ENCODE measurements around the gene CLOCK.
A peak's percentile ranks its signal among the peaks of the same experiment; 100 is the strongest.
"Not testable (repeated sequence)": the region's sequence is repeated elsewhere in the genome, so short reads cannot be mapped to it uniquely, and the experiment has no call there.

The CLOCK gene, protein sequence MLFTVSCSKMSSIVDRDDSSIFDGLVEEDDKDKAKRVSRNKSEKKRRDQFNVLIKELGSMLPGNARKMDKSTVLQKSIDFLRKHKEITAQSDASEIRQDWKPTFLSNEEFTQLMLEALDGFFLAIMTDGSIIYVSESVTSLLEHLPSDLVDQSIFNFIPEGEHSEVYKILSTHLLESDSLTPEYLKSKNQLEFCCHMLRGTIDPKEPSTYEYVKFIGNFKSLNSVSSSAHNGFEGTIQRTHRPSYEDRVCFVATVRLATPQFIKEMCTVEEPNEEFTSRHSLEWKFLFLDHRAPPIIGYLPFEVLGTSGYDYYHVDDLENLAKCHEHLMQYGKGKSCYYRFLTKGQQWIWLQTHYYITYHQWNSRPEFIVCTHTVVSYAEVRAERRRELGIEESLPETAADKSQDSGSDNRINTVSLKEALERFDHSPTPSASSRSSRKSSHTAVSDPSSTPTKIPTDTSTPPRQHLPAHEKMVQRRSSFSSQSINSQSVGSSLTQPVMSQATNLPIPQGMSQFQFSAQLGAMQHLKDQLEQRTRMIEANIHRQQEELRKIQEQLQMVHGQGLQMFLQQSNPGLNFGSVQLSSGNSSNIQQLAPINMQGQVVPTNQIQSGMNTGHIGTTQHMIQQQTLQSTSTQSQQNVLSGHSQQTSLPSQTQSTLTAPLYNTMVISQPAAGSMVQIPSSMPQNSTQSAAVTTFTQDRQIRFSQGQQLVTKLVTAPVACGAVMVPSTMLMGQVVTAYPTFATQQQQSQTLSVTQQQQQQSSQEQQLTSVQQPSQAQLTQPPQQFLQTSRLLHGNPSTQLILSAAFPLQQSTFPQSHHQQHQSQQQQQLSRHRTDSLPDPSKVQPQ

DNA sequence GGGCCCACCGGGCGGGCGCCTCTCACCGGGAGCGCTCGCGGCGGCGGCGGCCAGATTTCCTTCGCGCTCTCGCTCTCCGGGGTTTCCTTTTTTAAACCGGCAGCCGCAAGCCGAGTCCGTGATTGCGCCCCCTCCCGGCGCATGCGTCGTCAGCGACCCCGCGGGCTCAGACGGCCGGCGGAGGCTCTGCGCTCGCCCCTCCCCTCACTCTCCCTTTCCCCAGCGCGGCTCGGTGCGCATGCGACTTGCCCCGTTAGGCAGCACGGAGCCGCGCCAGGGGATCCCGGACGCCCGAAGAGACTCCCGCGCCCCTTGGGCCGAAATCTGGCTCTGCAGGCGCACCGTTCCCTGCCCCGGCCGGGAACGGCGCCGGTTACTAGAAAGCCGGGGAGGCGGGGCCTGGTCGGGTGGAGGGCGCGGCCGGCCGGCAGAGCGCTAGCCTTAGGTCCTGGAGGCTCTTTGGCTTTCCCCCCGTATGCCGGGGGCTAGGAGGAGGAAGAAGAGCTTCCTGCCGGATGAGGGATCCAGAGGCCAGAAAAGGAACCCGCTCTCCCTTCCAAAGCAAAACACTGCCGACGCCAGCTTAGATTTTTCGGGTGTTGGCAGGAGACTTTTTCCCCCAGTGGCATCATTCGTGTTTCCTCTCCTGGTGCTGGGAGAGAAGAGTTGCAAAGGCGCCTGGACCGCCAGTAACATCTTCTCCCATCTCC is at the start of gene CLOCK:
CLOCK (minus strand) TSS at position 154 of the 710 bp plus-strand sequence. CDS start 64,124 bp downstream, outside the sequence.
- DNase-seq (ENCODE audit: low read depth, low spot score) = peak; percentile 61

DNA sequence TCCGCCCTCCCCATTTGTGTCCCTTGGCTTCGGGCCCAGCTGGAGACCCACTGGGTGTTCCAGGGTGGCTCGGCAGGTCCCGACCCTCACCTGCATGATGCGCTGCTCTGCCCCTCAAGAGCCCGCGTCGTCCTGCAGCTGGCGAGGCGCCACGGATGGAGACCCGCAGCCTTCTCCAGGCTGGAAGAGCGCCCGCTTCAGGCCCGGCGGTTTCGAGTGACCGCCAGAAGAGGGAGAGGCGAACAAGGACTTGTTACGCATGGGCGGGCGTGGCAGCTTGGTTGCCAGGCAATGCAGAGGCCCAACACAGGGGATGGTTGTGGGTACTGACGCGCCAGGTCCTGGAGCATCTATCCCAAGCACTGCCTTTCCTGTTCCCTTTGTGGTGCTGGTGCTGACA is 45.3 kb upstream of the CLOCK start, which contains the start of gene PDCL2:
PDCL2 (minus strand) TSS at position 232 of the 400 bp plus-strand sequence; CDS start at position 96, 136 bp downstream.
- no peak for DNase-seq (ENCODE audit: low read depth, low spot score)

DNA sequence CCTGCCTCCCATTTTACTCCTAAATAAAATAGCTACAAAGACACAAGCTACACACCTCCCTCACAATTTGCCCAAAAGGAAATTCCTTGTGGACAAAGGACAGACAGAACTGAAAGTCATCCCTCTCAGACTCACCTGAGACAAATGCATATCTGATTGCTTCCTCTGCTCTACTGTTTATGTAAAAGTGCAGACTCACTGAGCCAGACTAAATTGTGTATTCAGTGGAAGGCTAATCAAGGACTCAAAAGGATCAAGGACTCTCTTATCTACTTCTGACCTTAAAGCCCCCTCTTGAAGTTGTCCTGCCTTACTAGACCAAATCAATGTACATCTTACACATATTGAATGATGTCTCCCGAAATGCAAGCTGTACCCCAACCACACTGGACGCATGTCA is 41.5 kb upstream of the CLOCK start:
- no peak for DNase-seq (ENCODE audit: low read depth, low spot score)

DNA sequence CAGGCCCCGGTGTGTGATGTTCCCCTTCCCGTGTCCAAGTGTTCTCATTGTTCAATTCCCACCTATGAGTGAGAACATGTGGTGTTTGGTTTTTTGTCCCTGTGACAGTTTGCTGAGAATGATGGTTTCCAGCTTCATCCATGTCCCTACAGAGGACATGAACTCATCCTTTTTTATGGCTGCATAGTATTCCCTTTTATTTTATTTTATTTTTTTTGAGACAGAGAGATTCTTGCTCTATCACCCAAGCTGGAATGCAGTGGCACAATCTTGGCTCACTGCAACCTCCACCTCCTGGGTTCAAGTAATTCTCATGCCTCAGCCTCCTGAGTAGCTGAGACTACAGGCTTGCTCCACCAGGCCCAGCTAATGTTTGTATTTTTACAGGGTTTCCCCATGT is 36.1 kb upstream of the CLOCK start:
- not testable (repeated sequence) for DNase-seq (ENCODE audit: low read depth, low spot score)

DNA sequence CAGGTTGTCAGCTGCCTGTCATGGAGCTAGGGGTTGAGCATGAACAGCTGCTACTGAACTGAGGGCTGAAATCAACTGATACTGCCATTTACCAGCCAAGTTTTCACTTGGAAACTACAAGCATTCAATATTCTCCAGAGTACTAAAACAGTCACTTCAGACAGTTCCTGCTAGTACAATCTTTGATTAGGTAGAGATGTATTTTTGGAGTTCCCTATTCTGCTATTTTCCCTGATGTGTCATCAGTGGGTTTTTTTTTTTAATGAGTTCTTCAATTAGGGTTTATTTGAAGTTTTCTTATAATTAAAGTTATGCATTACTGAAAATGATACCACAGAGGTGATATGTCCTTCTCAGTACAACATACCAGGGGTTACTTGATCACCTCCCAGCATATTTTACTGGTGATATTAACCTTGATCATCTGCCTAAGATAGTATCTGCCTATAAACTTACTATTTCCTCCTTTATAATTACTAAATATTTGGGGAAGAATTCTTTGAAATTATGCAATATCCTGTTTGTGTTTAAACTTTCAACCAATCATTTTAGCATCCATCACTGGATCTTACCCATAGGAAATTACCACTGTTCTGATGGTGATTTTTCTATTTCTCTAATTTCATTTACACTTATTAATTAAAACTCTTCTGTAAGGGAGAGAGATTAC is 31.8 kb upstream of the CLOCK start:
- DNase-seq (ENCODE audit: low read depth, low spot score) = no peak

DNA sequence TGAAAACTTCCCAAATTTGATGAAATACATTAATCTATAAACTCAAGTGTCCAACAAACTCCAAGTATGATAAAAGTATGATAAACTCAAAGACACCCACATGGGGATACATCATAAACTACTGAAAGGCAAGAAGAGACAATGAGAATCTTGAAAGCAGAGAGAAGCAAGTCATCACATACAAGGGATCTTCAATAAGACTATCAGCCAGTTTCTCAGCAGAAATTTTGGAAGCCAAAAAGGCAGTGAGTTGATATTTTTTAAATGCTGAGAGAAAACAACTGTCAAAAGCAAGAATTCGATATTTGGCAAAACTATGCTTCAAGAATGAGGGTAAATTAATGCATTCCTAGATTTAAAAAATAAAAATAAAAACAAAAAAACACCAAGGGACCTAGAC is 28.8 kb upstream of the CLOCK start:
- DNase-seq (ENCODE audit: low read depth, low spot score) = no peak

DNA sequence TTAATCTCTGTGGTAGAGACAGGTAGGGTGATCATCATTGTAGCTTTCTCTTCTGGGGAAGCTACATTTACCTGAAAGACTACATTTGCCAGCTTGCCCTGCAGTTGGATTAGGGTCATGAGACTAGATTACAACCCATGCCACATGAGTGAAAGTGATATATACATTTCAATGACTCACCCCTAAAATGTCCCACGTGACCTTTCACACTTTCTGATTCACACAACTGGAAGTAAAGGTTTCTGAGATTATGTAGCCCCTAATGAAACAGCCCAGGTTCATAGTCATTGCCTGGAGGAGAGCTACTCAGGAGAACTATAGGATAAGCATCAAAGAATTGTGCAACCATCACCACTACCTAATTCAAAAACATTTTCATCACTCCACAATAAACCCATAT is 27.5 kb upstream of the CLOCK start:
- no peak for DNase-seq (ENCODE audit: low read depth, low spot score)

DNA sequence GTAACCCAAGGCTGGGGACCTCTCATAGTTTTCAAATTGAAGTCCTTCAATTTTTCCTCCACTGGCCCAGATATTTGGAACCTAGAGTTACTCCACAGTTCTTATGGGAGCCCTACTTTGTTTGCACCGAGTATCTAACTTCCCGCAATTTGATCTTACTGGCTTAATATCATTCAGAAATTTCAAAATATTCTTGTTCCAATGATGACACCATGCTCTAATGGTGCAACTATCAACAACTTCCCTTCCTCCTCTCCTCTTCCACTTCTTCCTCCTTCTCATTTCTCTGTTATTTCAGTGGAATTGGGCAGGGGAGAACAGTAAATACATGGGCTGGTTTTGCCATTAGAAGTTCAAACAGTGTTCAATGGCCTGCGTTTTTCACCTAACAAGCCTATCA is 25.1 kb upstream of the CLOCK start:
- DNase-seq (ENCODE audit: low read depth, low spot score) = no peak

DNA sequence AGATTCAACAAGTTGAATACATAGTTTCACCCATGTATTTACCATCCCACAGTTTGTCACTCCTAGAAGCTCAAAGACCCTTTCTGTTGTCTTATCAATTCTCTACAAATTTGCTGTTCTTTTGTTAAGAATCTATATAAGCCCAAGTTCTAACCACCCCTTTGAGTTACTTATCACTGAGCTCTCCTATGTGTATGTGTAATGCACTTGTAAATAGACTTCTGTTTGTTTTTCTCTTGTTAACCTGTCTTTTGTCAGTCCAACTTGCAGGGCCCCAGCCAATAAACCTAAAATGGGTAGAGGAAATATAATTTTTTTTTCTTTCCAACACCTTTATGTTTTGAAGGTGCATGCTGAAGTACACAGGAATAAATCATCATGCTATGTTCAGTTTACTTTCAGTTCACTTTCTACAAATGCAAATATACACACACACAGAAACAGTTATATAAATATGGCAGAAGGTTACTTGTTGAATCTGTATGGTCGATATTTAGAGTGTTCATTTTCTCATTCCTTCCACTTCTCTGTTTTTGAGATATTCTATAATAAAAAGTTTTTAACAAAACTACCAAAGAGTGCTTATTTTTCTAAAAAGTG is 22.3 kb upstream of the CLOCK start:
- no peak for DNase-seq (ENCODE audit: low read depth, low spot score)

DNA sequence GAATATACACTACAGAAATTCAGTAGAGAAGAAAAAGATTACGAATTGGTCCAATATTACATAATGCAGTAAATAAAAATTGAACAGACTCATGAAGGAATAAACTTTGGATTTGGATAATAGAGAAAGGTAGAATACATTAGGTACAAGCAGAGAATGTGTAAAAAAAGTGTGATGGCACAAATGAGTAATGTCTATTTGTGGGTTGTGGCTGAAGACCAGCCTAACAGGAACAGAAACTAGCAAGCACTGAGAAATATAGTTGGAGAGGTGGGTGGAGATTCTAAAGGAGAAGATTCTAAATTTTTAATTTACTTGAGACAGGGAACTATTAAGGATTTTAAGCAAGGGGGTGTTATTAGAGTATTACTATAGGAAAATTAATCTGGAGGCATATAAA is 15.2 kb upstream of the CLOCK start:
- DNase-seq (ENCODE audit: low read depth, low spot score) = no peak

DNA sequence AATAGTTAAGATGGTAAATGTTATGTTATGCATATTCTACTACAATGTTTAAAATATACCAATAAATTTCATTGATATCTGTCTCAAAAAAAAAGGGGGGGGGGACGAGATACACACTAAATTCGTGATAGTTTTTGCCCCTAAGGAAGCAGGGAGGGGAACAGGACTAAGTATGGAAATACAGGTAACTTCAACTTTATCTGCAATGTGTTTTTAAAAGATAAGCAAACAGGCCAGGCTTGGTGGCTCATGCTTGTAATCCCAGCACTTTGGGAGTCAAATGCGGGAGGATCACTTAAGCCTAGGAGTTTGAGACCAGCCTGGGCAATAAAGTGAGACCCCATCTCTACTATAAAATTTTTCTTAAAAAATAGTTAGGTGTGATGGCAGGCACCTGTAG is 13.4 kb upstream of the CLOCK start:
- no peak for DNase-seq (ENCODE audit: low read depth, low spot score)

DNA sequence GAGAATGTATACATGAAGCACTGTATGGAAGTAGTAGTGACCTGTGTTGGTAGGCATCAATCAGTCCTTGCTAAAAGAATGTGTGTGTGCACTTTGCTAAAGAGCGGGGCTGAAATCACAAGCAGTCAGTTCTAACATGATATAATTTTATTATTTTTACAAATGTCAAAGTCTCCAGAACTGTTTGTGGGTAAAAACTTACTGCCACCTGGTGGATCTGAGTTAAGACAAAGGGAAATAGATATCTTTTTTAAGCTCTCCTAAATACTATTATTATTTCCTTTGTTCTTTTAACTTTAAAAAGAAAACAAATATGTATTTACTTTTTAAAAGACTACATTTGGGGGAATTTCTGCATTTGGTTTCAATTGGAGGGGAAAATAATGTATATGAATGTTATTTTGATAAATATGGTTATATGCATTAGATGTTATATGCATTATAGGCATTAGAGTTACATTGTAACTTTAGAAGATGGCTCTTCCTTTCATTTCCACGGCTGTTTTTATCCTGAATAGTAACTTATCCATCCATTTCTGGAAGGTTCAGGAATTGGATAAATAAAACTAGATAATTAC is 7.8 kb upstream of the CLOCK start:
- no peak for DNase-seq (ENCODE audit: low read depth, low spot score)

DNA sequence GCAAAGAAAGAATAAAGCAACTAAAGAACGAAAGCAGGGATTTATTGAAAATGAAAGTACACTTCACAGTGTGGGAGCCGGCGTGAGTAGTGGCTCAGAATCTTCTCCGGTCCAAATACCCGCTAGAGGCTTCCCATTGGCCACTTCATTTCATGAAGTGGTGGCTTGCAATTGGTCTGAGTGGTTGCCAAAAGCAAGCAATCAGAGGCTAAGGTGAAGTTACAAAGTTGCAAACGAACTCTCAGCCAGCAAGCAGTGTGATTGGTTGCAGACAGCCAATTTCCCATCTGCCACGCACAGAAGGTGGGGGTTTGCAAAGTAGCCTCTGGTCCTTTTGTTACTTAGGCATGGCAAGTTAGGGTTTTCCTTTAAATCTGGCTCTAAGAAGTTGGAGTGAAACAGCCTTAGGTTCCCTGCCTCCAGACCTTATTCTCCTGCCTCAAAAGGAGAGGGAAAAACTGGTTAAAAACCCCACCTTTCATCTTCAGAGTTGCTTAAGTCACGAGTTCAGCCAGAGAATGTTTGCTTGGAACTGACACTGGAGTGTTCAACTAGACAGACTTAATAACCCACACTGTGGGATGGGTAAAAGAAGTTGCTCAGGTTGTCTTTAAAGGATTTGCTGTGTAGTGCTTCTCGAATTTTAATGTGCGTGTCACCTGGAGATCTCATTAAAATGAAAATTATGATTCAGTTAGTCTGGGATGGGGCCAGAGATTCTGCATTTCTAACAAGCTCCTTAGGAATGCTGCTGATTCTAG is 6.9 kb upstream of the CLOCK start:
- no peak for DNase-seq (ENCODE audit: low read depth, low spot score)

DNA sequence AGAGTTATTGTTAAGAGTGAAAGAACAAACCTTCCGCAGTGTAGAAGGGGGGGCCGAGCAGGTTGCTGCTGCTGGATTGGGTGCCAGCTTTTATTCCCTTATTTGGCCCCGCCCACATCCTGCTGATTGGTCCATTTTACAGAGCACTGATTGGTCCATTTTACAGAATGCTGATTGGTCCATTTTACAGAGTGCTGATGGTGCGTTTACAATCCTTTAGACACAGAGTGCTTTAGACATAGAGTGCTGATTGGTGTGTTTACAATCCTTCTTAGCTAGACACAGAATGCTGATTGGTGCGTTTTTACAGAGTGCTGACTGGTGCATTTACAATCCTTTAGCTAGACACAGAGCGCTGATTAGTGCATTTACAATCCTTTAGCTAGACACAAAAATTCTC is 5.3 kb upstream of the CLOCK start:
- DNase-seq (ENCODE audit: low read depth, low spot score) = not testable (repeated sequence)

DNA sequence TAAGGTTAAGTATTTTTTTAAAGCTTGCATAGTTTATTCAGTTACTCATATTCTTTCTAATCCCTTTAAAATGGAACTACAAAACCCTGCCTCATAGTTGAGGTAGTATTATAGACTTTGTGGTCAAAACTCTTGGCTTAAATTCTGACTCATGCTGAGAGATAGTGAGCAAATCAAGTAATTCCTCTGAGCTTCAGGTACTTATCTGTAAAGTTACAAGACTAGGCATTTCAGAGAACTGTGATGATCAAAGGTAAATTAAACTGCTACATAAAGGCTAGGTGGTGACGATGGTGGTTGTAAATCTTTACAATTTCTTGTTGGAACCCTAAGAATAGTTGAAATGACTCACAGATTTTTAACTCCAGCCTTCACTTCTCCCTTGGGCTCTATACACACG is 3.2 kb upstream of the CLOCK start:
- DNase-seq (ENCODE audit: low read depth, low spot score) = no peak

DNA sequence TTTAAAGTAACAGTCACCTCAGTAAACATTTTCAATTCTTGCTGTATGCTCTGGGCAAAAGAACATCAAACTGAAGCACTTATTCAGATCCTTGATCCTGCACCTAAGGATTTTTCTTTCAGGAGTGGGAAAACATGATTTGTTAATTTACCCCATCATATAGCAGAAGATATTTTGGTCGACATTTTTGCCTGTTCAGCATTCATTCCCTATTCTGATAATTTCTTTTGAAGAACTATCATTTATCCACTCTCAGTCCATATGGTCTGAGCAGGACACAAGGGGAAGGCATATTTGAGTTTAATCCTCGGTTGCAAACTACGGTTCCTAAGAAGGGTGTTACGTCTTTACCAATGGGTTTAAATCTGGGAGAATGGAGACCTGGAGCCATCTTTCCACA is 1.2 kb upstream of the CLOCK start:
- DNase-seq (ENCODE audit: low read depth, low spot score) = no peak

DNA sequence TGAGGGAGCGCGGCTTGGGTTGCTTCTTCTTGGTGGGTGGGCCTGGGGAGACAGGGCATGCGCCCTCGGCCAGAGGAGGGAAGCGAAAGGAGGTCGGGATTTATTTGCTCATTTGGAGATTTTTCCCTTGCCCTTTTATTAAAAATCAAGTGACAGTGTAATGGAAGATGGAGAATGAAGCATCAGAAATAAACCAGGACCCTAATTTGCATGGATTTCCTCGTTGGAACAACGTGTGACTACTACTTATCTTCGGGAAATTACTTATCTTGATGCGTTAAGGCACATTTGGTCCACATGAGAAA is 709 bp upstream of the CLOCK start:
- no peak for DNase-seq (ENCODE audit: low read depth, low spot score)

DNA sequence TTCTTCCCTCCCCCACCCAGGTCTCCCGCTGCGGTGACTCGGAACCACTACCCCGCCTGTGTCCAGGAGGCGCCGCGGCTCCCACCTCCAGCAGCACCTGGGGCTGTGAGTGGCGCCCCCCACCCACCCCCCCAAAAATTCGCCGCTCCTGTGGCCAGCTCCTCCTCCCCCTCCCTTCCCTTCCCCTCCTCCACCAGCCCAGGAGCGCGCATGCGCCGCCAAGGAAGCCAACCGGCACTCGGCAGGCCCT is 278 bp downstream of the CLOCK start:
- DNase-seq (ENCODE audit: low read depth, low spot score) = no peak

DNA sequence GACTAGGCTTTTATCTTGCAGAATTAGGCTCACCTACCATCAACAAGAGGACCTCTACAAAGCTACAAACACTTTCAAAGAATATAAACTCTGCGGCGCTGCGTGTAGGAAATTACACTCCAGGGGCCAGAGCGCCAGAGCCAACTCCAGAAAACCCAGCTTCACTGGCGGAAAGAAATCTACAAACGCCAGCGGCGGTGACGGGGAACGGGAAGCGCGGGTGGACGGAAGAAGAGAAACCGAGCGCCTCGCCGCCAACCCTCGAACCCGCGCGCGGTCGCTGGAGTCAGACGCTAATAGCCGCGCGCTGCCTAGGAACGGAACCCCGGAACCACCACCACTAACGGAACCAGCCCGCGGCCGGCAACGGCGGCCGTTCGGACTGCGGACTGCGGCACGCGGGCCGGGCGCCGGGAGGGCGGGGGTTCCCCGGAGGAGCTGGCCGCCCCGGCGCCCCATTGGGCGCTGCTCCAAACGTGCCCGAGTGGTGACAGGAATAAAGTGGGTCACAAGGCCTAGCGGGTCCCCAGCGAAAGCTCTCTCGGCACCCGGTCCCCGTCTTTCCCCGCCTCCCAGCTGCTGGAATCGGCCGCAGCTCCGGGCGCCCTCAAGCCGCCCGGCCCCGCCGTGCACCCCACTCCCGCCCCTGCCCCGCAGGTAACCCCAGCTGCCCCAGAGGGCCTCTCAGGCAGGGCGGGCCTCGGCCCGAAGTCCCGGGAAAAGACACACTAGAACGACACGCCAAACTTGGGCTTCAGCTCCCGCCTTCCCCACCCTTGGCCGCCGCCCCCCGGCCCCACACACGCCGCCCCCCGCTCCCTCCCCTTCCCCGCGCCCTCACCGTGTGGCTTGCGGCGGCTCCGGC is 836 bp downstream of the CLOCK start:
- DNase-seq (ENCODE audit: low read depth, low spot score) = peak; percentile 15

DNA sequence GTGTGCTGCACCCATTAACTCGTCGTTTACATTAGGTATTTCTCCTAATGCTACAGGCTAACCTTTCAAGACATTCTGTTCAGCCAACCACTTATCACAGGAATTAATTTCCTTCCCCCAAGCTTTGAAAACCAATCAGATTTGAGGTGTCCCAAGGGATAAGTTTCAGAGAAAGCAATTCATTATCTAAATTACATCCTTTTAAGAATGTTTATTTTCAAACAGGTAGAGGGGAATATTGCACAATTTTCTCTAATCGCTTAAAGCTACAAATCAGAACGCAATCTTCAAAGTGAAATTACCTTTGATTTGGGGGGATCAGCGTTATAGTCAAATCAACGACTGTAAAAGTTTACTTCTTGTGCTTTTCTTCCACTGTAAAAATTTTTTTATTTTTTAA is 1.6 kb downstream of the CLOCK start:
- no peak for DNase-seq (ENCODE audit: low read depth, low spot score)
